Activated naive CD4-positive, alpha-beta T cell treated with anti-CD3 and anti-CD28 coated beads, Interleukin-2, amount 50 U/mL, for 16 hours (primary cell): ENCODE results near the gene RASSF8.

Experiments used
- DNase-seq: peaks from one replicate; pipeline ENCODE4 v3.0.0-alpha.2; 2020

The RASSF8 gene, protein sequence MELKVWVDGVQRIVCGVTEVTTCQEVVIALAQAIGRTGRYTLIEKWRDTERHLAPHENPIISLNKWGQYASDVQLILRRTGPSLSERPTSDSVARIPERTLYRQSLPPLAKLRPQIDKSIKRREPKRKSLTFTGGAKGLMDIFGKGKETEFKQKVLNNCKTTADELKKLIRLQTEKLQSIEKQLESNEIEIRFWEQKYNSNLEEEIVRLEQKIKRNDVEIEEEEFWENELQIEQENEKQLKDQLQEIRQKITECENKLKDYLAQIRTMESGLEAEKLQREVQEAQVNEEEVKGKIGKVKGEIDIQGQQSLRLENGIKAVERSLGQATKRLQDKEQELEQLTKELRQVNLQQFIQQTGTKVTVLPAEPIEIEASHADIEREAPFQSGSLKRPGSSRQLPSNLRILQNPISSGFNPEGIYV

DNA sequence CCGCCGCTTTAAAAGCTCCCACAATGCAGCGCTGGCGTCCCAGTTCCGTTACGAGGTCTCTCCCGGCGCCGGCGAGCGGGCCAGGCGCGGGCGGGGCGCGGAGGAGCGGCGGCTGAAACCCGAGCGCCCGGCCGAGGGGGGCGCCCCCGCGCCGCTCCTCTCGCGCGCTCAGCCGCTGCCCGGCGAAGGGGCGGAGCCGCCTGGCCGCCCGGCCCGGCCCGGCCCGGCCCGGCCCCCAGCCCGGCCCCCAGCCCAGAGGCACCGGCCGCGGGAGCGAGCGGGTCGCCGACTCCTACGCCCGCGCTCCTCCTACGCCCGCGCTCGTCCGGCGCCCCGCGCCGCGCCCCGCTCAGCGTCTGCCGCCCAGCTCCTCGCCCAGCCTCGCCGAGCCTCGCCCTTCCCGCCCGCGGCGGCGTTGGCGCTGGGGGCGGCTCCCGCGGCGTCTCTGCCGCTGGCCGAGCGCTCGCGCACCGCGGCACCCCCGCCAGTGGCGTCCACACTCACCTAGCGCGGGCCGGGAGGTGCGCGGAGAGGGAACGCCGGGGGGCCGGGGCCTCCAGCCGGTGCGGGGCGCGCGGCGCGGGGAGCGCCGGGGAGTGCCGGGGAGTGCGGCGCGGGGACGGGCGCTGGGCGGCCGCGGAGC, at the start of gene RASSF8:
RASSF8 (plus strand) TSS at position 255 of the 643 bp plus-strand sequence. CDS start 96,662 bp downstream, outside the sequence.
- no peak for DNase-seq

- DNase-seq: no peak
These were observed 43.9 kb upstream of the RASSF8 start for GRCh38 chr12:25914551-25914950.

GRCh38 chr12:25924491-25925001, 33.9 kb upstream of the RASSF8 start:
- no peak for DNase-seq

GRCh38 chr12:25925064-25925463, 33.4 kb upstream of the RASSF8 start:
- no peak for DNase-seq

- no peak for DNase-seq
These were observed 31.9 kb upstream of the RASSF8 start for GRCh38 chr12:25926536-25926935.

GRCh38 chr12:25929142-25929541, 29.3 kb upstream of the RASSF8 start:
- no peak for DNase-seq

- DNase-seq: no peak
These were observed 25.5 kb upstream of the RASSF8 start for GRCh38 chr12:25932971-25933370.

GRCh38 chr12:25934456-25934855, 24.0 kb upstream of the RASSF8 start:
- no peak for DNase-seq

DNA sequence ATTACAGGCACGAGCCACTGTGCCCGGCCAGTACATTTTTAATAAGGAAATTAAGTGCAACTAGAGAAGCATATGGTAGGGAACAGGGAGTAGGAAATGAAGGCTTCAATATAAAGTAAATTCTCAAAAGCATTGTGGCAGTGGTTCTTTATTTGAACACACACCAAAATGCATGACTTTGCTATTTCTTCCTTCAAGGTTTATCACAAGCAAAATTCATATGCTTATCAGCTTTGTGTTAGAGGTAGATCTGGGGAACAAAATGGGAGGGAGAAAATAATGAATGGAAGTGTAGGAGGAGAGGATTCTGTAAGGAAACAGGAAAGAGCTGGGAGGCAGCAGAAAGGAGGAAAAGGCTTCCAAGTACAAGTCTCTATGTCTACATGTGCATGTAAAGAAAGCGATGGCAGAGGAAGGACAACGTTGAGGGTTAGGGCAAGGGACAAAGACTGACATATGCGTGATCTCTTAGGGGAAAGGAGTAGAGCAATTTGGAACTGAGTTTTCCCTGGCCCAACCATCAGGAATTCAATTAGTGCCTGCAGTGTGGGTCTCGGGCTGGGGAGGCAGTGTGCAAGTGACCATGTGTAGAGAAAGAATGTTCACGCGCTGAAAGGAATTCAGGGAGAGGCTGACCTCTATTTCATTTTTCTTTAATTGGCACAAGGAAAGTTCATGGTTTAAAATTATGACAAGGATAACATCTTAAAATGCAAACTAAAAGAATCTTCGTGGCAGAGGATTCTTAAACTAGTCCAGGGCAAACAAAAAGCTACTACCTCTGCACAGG, 22.9 kb upstream of the RASSF8 start:
- DNase-seq: no peak

GRCh38 chr12:25937096-25937495, 21.4 kb upstream of the RASSF8 start:
- DNase-seq: no peak

- DNase-seq: no peak
These were observed 19.9 kb upstream of the RASSF8 start for GRCh38 chr12:25938581-25938980.

DNA sequence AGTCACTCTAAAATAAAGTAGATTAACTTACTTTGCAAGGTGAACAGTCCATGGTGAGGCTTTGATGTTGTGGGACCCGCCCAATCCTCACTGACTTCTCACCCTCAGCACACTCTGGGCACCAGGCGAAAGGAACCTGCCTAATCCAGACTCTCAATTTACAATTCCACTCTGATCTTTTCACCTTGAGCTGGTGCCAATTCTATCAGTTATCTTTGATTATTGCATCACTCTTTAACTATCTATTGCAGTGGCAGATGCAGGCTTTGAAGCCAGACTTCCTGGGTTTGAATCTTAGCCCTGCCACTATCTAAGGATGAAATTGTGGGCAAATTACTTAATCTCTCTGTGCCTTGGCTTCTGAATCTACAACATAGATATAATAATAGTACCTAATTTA, 18.9 kb upstream of the RASSF8 start:
- no peak for DNase-seq

DNA sequence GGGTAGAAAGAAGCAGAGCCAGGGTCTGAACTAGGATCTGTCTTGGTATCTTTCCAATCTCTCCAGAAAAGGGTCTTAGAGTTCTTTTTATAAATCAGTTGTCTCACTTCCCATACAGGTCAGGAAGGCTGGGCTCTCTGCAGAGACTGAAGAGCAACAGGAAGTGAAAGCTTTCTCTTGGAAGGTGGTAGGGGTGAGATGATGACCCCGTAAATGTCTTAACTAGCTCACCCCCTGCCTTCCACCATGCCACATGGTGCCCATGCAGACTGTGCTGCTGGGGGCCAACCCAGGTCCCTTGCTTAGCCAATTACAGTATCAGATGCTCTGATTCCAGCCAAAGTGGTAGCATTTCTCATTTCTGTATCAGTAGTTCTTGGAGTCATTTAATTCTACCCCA, 17.6 kb upstream of the RASSF8 start:
- DNase-seq: no peak

DNA sequence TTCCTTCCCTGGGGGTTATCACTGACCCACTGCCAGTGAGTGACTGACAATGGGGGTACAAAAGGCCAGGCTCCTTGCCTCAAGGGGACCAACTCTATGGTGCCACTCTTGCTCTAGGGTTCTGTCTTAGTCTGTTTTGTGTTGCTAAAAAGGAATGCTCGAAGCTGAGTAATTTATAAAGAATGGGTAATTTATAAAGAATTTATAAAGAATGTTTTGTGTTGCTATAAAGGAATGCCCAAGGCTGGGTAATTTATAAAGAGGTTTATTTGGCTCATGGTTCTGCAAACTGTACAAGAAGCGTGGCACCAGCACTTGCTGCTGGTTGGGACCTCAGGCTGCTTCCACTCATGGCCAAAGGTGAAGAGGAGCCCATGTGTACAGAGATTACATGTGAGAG, 15.8 kb upstream of the RASSF8 start:
- DNase-seq: no peak

- no peak for DNase-seq
These were observed 14.5 kb upstream of the RASSF8 start for GRCh38 chr12:25943940-25944339.

DNA sequence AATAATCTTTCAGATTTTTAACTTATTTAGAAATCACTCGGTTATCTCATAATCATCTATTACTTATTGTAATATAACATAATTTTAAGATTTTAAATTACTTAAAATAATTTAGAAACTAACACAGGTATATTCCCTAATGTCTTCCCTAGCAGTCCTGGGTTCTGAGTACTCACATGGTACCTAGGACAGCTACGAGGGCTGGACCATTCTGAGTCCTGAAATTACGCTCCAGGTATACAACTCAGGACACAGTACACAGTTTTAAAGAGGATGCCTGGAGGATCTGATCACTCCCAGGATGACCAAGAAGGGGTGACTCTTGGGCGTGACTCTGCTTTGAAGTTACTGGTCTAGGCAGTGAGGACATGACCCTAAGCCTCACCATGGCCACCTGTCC, 9.1 kb upstream of the RASSF8 start:
- DNase-seq: no peak

DNA sequence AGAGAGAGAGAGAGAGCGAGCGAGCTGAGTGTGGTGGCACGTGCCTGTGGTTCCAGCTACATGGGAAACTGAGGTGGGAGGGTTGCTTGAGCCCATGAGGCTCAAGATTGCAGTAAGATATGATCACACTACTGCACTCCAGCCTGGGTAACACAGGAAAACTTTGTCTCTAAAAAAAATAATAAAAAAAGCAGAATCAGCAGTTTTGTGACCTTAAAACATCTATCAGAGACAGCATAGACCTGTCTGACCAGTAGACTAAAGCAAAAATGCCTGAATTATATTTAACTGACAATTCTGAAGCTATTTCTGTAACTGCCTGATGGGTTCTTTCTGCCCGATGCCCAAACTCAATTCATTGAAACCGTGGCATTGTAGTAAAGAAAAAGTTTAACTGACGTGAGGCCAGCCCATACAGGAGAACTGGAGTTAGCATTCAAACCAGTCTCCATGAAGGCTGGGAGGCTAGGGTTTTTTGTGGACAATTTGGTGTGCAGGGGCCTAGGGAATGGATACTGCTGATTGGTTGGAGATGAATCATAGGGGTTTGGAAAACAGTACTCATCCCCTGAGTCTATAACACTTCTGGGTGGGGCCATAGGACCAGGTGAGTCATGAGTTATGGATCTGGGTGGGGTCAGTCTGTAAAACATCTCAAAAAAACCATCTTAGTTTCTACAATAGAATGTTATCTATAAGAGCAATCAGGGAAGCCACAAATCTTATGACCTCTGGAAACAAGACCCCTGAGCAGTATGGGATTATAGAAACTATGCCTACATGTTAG, 8.0 kb upstream of the RASSF8 start:
- DNase-seq: no peak

DNA sequence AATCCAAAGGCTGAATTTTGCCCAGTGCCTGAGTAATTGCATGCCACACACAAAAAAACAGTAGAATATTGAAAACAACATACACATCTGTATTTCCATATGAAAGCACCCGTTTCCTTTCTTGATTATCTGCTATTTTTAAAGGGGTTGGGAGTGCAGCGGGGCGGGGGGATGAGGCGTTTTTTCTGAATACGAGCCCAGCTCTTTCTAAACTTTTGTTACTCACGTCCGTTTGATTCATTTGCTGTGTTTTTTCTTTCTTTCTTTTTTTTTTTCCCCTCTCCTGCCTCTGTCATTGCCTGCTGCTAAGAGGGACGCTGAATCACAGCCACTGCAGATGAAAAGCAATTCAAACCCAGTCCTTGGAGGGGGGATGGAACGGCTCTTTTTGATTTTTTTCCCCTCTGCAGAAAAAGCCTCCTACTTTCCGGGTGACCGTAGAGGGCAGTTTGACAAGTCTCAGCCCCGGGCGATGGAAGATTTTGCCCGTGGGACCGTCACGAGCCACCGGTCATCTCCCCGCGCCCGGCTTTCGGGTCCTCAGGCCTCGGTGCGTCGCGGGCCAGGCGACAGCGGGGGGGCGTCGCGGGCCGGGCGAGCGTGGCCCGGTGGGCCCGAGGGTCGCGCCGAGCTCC, 572 bp upstream of the RASSF8 start:
- DNase-seq: no peak

DNA sequence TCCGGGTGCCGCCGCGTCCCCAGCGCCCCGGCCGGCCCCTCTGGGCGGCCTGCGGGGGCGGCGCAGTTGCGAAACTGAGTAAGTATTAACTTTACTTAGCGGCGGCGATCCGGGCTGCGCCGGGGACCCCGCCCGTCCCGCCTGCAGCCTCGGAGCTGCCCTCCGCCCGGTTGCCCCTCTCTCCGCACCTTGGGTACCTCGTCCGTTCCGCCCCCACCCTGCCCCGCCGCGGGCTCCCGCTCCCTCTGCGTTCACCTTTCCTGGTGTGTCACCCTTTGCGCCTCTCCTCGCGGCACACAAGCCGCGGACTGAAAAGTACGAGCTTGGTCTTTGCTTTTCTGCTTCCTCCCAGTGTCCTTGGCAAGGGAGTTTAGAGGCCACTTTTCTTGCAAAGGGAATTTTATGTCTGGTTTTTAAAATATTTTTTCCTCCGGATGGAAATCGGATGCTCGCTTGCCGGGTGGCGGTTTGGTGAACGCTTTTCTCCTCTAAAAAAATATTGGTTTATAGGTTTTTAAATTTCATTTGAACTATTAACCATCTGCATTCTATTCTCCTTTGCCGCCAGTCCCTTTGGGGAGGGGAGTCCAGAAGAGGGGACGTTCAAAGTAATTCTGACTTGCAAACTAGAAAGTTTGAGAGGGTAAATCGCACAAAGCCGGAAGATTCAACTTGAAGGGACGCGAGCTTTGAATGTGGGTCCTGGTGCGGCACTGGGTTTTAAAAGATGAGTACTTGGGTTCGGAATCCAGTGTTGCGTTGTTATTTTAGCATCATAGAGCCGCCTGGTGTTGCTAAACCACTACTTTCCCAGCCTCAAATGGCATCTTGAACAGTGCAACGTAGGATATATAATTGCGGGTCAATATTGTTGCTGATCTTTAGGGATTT, 834 bp downstream of the RASSF8 start:
- peak; percentile 16 for DNase-seq

DNA sequence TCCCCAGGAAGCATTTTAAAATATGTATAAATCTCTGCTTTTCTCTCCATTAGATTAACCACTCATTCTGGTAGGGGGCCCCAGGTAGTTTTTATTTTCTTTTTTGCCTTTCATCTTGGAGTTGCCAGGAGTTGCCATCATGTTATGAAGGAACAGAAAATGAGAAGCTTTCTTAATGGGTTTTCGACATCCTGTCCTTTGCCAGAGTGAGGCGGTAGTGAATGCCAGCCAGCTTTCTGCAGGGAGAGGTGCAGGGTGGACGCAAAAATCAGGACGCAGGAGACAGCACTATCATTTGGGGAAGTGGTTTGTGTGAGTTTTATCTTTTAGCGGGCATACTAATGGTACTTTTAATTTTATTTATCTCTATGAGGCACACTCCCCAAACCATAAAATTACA, 1.7 kb downstream of the RASSF8 start:
- DNase-seq: no peak

DNA sequence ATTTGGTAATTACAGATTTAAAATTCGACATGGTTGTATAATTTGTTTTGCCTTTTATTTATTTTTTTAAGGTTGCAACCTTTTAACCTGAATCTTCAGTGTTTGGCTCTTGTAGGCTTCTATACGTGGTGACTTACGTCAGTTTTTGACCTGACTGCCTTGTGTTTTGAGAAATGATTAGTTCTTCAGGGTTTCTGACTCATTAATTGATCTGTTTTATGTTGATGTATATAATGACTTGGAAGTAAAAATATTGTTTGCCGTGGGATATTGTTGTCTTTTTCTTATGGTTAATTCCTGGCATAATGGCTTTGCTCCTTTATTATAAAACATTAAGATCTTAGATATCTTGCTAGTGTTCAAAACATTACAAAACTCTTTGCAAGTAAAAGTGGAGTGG, 2.5 kb downstream of the RASSF8 start:
- DNase-seq: no peak
